AG10803 (cell line): ENCODE results near the gene RDH13.
A peak's percentile ranks its signal among the peaks of the same experiment; 100 is the strongest.
"Not testable (repeated sequence)": the region's sequence is repeated elsewhere in the genome, so short reads cannot be mapped to it uniquely, and the experiment has no call there.

Experiments
- DNase-seq: peaks from one replicate; pipeline ENCODE4 v3.0.0; 2010; ENCODE audit warnings: low read depth
- H3K4me3 ChIP-seq: 2 replicates; pipeline ENCODE4 v1.5.1; 2011; ENCODE audit warnings: mild to moderate bottlenecking, low read length, control low read depth
- CTCF ChIP-seq: conservative IDR thresholded peaks from 2 replicates; pipeline ENCODE4 v1.5.1; 2011; ENCODE audit warnings: mild to moderate bottlenecking, low read length, control low read depth, inconsistent platforms

Gene RDH13

GRCh38 chr19:55062735-55063491 lies at the start of gene RDH13:
RDH13 (minus strand) TSS chr19:55063148; CDS start chr19:55063032, 116 bp downstream.
- peak; percentile 90 for DNase-seq
- no peak for TF ChIP-seq CTCF
- peak within 1 kb of the TSS; percentile 64 for H3K4me3 ChIP-seq

GRCh38 chr19:55112246-55112776 lies 49.4 kb upstream of the RDH13 start:
- DNase-seq, result no peak
- no peak for TF ChIP-seq CTCF
- no peak overlapping the region for H3K4me3 ChIP-seq

GRCh38 chr19:55111238-55111831 lies 48.4 kb upstream of the RDH13 start:
- H3K4me3 ChIP-seq, result no peak overlapping the region
- DNase-seq, result no peak
- TF ChIP-seq CTCF, result no peak

GRCh38 chr19:55109527-55110291 lies 46.8 kb upstream of the RDH13 start:
- no peak for TF ChIP-seq CTCF
- H3K4me3 ChIP-seq, result no peak overlapping the region
- no peak for DNase-seq

GRCh38 chr19:55107252-55107651 lies 44.3 kb upstream of the RDH13 start:
- not testable (repeated sequence) for H3K4me3 ChIP-seq, DNase-seq

GRCh38 chr19:55106591-55106990 lies 43.6 kb upstream of the RDH13 start:
- no peak for DNase-seq
- H3K4me3 ChIP-seq, result no peak overlapping the region
- no peak for TF ChIP-seq CTCF

GRCh38 chr19:55105237-55105636 lies 42.3 kb upstream of the RDH13 start:
- no peak for TF ChIP-seq CTCF

More at GRCh38 chr19:55105237-55105636, 42.3 kb upstream of the RDH13 start:
- no peak for DNase-seq
- no peak overlapping the region for H3K4me3 ChIP-seq
